NCI-H82 (cell line): ENCODE measurements around the gene PLCL1.

Experiments used
- DNase-seq: peaks from one replicate; lab custom pipeline; 2025; lab: John Stamatoyannopoulos, UW

PLCL1 gene

GRCh38 chr2:197954328-197954727, 149.9 kb downstream of the PLCL1 start:
- no peak for DNase-seq

- DNase-seq: no peak
Measured at GRCh38 chr2:197958592-197959150, 154.3 kb downstream of the PLCL1 start.

- peak; percentile 24 for DNase-seq
Measured at GRCh38 chr2:197959383-197959782, 155.0 kb downstream of the PLCL1 start.

- no peak for DNase-seq
Measured at GRCh38 chr2:197960786-197961185, 156.4 kb downstream of the PLCL1 start.

GRCh38 chr2:197964720-197965119, 160.3 kb downstream of the PLCL1 start:
- no peak for DNase-seq

- DNase-seq: no peak
Measured at GRCh38 chr2:197965756-197966155, 161.4 kb downstream of the PLCL1 start.

- peak; percentile 20 for DNase-seq
Measured at GRCh38 chr2:197969391-197969893, 165.0 kb downstream of the PLCL1 start.

GRCh38 chr2:197972061-197972460, 167.7 kb downstream of the PLCL1 start:
- DNase-seq: no peak

- DNase-seq: no peak
Measured at GRCh38 chr2:197972587-197972986, 168.2 kb downstream of the PLCL1 start.

- no peak for DNase-seq
Measured at GRCh38 chr2:197973772-197974171, 169.4 kb downstream of the PLCL1 start.

- no peak for DNase-seq
Measured at GRCh38 chr2:197975931-197976519, 171.6 kb downstream of the PLCL1 start.

- DNase-seq: no peak
Measured at GRCh38 chr2:197978971-197979370, 174.6 kb downstream of the PLCL1 start.

GRCh38 chr2:197982565-197982964, 178.2 kb downstream of the PLCL1 start:
- no peak for DNase-seq

- DNase-seq: no peak
Measured at GRCh38 chr2:197985029-197985638, 180.7 kb downstream of the PLCL1 start.

- DNase-seq: no peak
Measured at GRCh38 chr2:197986977-197987376, 182.6 kb downstream of the PLCL1 start.

- DNase-seq: no peak
Measured at GRCh38 chr2:197990356-197990755, 186.0 kb downstream of the PLCL1 start.

- DNase-seq: no peak
Measured at GRCh38 chr2:197992482-197993133, 188.2 kb downstream of the PLCL1 start.

- DNase-seq: no peak
Measured at GRCh38 chr2:197993363-197993762, 189.0 kb downstream of the PLCL1 start.

- no peak for DNase-seq
Measured at GRCh38 chr2:197993830-197994229, 189.4 kb downstream of the PLCL1 start.

GRCh38 chr2:197994751-197995150, 190.4 kb downstream of the PLCL1 start:
- DNase-seq: peak; percentile 24

GRCh38 chr2:197996583-197996982, 192.2 kb downstream of the PLCL1 start:
- no peak for DNase-seq

- no peak for DNase-seq
Measured at GRCh38 chr2:197997083-197997541, 192.7 kb downstream of the PLCL1 start.

- DNase-seq: no peak
Measured at GRCh38 chr2:197998702-197999101, 194.3 kb downstream of the PLCL1 start.
